ENCODE results near the gene ADAMTS9. TPM values are rescaled to one million over a fixed set of nuclear protein-coding genes. Genes with fewer than 3 reads are reported as not detected.

The ADAMTS9 gene
- total and polyA plus RNA-seq, 8 donors = 36.3 to 78.0 (median 56.7) TPM

- Histone ChIP-seq H3K27me3 (no peaks in the 10 kb centered on the region), H3K4me3 (no peak overlapping the region), H3K9me3 (peaks cover 0 to 8% of the 10 kb centered on the region in 2 donors), H3K27ac (no peak overlapping the region), H3K36me3 (peaks cover 0 to 44% of the 10 kb centered on the region in 2 donors), H3K4me1 (no peaks in the 10 kb centered on the region)
- intact Hi-C loops (cut with DNase I) = no loop called here
- no peak for TF ChIP-seq CTCF (IDR thresholded peaks at IDR 0.05)
- DNase-seq (no peak), ATAC-seq (no peak)
Measured at GRCh38 chr3:64523324-64523723, 164.5 kb downstream of the ADAMTS9 start.

GRCh38 chr3:64520334-64520733, 167.5 kb downstream of the ADAMTS9 start:
- peaks cover 0 to 8% of the 10 kb centered on the region in 2 donors for H3K9me3 ChIP-seq
- ATAC-seq = no peak

GRCh38 chr3:64518950-64519349, 168.8 kb downstream of the ADAMTS9 start:
- no peaks in the 10 kb centered on the region for H3K27me3 ChIP-seq
- intact Hi-C loops (cut with DNase I) = no loop called here
- DNase-seq (no peak), ATAC-seq (no peak)
- peaks cover 0 to 8% of the 10 kb centered on the region in 2 donors for H3K9me3 ChIP-seq
- H3K27ac ChIP-seq = no peak overlapping the region
- H3K4me3 ChIP-seq = no peak overlapping the region
- no peak for TF ChIP-seq CTCF (IDR thresholded peaks at IDR 0.05)
- peaks cover 0 to 30% of the 10 kb centered on the region in 2 donors for H3K36me3 ChIP-seq
- no peaks in the 10 kb centered on the region for H3K4me1 ChIP-seq

More at GRCh38 chr3:64520334-64520733, 167.5 kb downstream of the ADAMTS9 start:
- DNase-seq = no peak
- no peak overlapping the region for H3K27ac ChIP-seq
- H3K36me3 ChIP-seq = peaks cover 0 to 44% of the 10 kb centered on the region in 2 donors
- H3K4me1 ChIP-seq = no peaks in the 10 kb centered on the region
- no peak for TF ChIP-seq CTCF (IDR thresholded peaks at IDR 0.05)
- H3K4me3 ChIP-seq = no peak overlapping the region
- no peaks in the 10 kb centered on the region for H3K27me3 ChIP-seq
- intact Hi-C loops (cut with DNase I) = no loop called here

- no peak for ATAC-seq
- Histone ChIP-seq H3K27ac (no peak overlapping the region), H3K27me3 (no peaks in the 10 kb centered on the region), H3K9me3 (peaks cover 0 to 5% of the 10 kb centered on the region in 2 donors), H3K36me3 (peaks cover 0 to 29% of the 10 kb centered on the region in 2 donors), H3K4me3 (no peak overlapping the region), H3K4me1 (no peaks in the 10 kb centered on the region)
- DNase-seq = no peak
- intact Hi-C loops (cut with DNase I) = no loop called here
- no peak for TF ChIP-seq CTCF (IDR thresholded peaks at IDR 0.05)
Measured at GRCh38 chr3:64518496-64518895, 169.3 kb downstream of the ADAMTS9 start.

GRCh38 chr3:64514889-64515288, 172.9 kb downstream of the ADAMTS9 start:
- Histone ChIP-seq H3K9me3 (peaks cover 0 to 2% of the 10 kb centered on the region in 2 donors), H3K4me1 (no peaks in the 10 kb centered on the region), H3K36me3 (peaks cover 0 to 18% of the 10 kb centered on the region in 2 donors), H3K4me3 (no peak overlapping the region), H3K27me3 (no peaks in the 10 kb centered on the region), H3K27ac (no peak overlapping the region)
- intact Hi-C loops (cut with DNase I) = no loop called here
- ATAC-seq (no peak), DNase-seq (no peak)
- TF ChIP-seq CTCF (IDR thresholded peaks at IDR 0.05) = no peak

Data from left lung (tissue), 10 donors.